CD4-positive, alpha-beta T cell (primary cell): ENCODE data around the gene VPS52. TPM values are rescaled to one million over a fixed set of nuclear protein-coding genes. Genes with fewer than 3 reads are reported as not detected.
A peak's percentile ranks its signal among the peaks of the same experiment; 100 is the strongest.

Source experiments
- ATAC-seq: fragments of 200-7000 bp; cut with Tn5 transposase; one replicate; pipeline ENCODE4 v1.10.0; 2022; ENCODE audit warnings: mild to moderate bottlenecking; ENCODE audit not compliant: poor library complexity
- CTCF ChIA-PET: fragments of 350-600 bp; sonication (Branson Sonifier 250); formaldehyde crosslinking; loops from one replicate; lab custom pipeline; 2021; ENCODE audit warnings: antibody characterized with exemption, inconsistent platforms; lab: Charles Lee
- POLR2A ChIA-PET: fragments of 350-600 bp; sonication (Branson Sonifier 250); formaldehyde crosslinking; loops from one replicate; lab custom pipeline; 2021; ENCODE audit warnings: antibody characterized with exemption, inconsistent platforms; lab: Charles Lee
- DNase-seq, 14 experiments: peaks; one replicate each; pipeline ENCODE4 v3.0.0-alpha.2; 2013 to 2020; ENCODE audit warnings: mixed read lengths in 2 of 14
- H3K27ac ChIP-seq, 2 donors: one replicate each; pipeline versions ENCODE4 v1.5.1 to v1.7.0; 2013; ENCODE audit warnings: low read length in 2 of 2, low read depth in 1 of 2, mild to moderate bottlenecking in 1 of 2
- H3K27me3 ChIP-seq, 2 experiments: 1 replicate in 1 of 2; 2 replicates in 1 of 2; pipeline versions ENCODE4 v1.6.1 to v1.7.0; 2013; ENCODE audit warnings: low read length in 2 of 2, control low read depth in 1 of 2, mild to moderate bottlenecking in 1 of 2, moderate library complexity in 1 of 2; ENCODE audit not compliant: insufficient read depth in 2 of 2, control insufficient read depth in 1 of 2
- H3K36me3 ChIP-seq: one replicate; pipeline ENCODE4 v1.6.1; 2013; ENCODE audit warnings: low read length, control low read depth; ENCODE audit not compliant: insufficient read depth
- H3K4me1 ChIP-seq: one replicate; pipeline ENCODE4 v1.6.1; 2013; ENCODE audit warnings: low read length, control low read depth; ENCODE audit not compliant: insufficient read depth
- H3K4me3 ChIP-seq: one replicate; pipeline ENCODE4 v1.5.1; 2013; ENCODE audit warnings: mild to moderate bottlenecking, low read length, moderate library complexity
- H3K9me3 ChIP-seq, 2 experiments: 1 replicate in 1 of 2; 2 replicates in 1 of 2; pipeline versions ENCODE4 v1.6.1 to v1.7.0; 2013; ENCODE audit warnings: low read length in 2 of 2, mild to moderate bottlenecking in 2 of 2, control low read depth in 1 of 2, moderate library complexity in 1 of 2; ENCODE audit not compliant: control insufficient read depth in 1 of 2, insufficient read depth in 1 of 2
- H3K27ac Mint-ChIP-seq: one replicate; pipeline ENCODE4 v1.8.0; 2020; ENCODE audit warnings: mixed read lengths
- H3K27me3 Mint-ChIP-seq: one replicate; pipeline ENCODE4 v1.8.0; 2021; ENCODE audit warnings: mixed read lengths
- H3K36me3 Mint-ChIP-seq: one replicate; pipeline ENCODE4 v1.8.0; 2021; ENCODE audit warnings: low read depth, mixed read lengths
- H3K4me1 Mint-ChIP-seq: one replicate; pipeline ENCODE4 v1.8.0; 2021; ENCODE audit warnings: low read depth, mixed read lengths
- H3K4me3 Mint-ChIP-seq: one replicate; pipeline ENCODE4 v1.8.0; 2020; ENCODE audit warnings: mild to moderate bottlenecking, mixed read lengths
- H3K9me3 Mint-ChIP-seq: one replicate; pipeline ENCODE4 v1.8.0; 2020; ENCODE audit warnings: mixed read lengths
- CTCF ChIP-seq: fragments of 200-600 bp; IDR thresholded peaks from one replicate; pipeline ENCODE4 v1.8.0; 2022; ENCODE audit warnings: antibody characterized with exemption, mild to moderate bottlenecking
- intact Hi-C, 2 experiments: fragments of 100-400 bp; cut with DNase I in 1 of 2; cut with micrococcal nuclease in 1 of 2; formaldehyde crosslinking; loops; one replicate each; pipeline versions ENCODE4 v1.15.1 to v1.9.0; 2023 to 2025; cut with DNase I, micrococcal nuclease
- total RNA-seq, 174 experiments: library from RNA in 2 of 174; stranded (reverse) in 2 of 174; gene quantifications; one replicate each; pipeline ENCODE4 v1.2.3 and lab custom pipeline; 2021 to 2026

Gene VPS52
- total RNA-seq, 2 experiments from 2014 or later: 67.9 TPM

GRCh38 chr6:33304216-33304615, 32.5 kb upstream of the VPS52 start:
- peaks cover 79% of the 10 kb centered on the region for H3K36me3 Mint-ChIP-seq
- no peaks in the 10 kb centered on the region for H3K9me3 Mint-ChIP-seq
- DNase-seq (no peak), ATAC-seq (no peak)
- no peaks in the 10 kb centered on the region for H3K27me3 ChIP-seq
- H3K4me3 ChIP-seq: no peak overlapping the region
- no peaks in the 10 kb centered on the region for H3K9me3 ChIP-seq
- H3K27me3 Mint-ChIP-seq: no peaks in the 10 kb centered on the region
- intact Hi-C loops: no loop called here
- POLR2A ChIA-PET: interaction anchor here (0.6 to 1.3 kb wide), 2 partner anchors 9 to 37 kb away, joined by 3 read pairs; no protein-coding TSS in a partner anchor
- CTCF ChIA-PET: no interaction called here
- peak overlapping the region; percentile 13 for H3K27ac Mint-ChIP-seq
- H3K27ac ChIP-seq: no peak overlapping the region
- H3K4me3 Mint-ChIP-seq: no peak overlapping the region
- H3K36me3 ChIP-seq: peaks cover 66% of the 10 kb centered on the region
- peaks cover 40% of the 10 kb centered on the region for H3K4me1 ChIP-seq
- no peak for TF ChIP-seq CTCF
- H3K4me1 Mint-ChIP-seq: peaks cover 45% of the 10 kb centered on the region

GRCh38 chr6:33301877-33302276, 30.2 kb upstream of the VPS52 start:
- H3K4me3 ChIP-seq: no peak overlapping the region
- CTCF ChIA-PET: interaction anchor here (1.0 kb wide), 1 partner anchor 89 kb away, joined by 3 read pairs; no protein-coding TSS in a partner anchor
- peak overlapping the region; percentile 30 for H3K4me3 Mint-ChIP-seq
- no peak for TF ChIP-seq CTCF
- peaks cover 56% of the 10 kb centered on the region for H3K36me3 ChIP-seq
- H3K27ac Mint-ChIP-seq: peak overlapping the region; percentile 76
- no peaks in the 10 kb centered on the region for H3K9me3 ChIP-seq
- H3K4me1 Mint-ChIP-seq: peaks cover 45% of the 10 kb centered on the region
- intact Hi-C loops: no loop called here
- no peaks in the 10 kb centered on the region for H3K9me3 Mint-ChIP-seq
- ATAC-seq (no peak), DNase-seq (no peak)
- POLR2A ChIA-PET: interaction anchor here (0.7 to 7.5 kb wide), 5 partner anchors 10 to 152 kb away, joined by 4 to 84 read pairs (median 12); partner anchors contain the start of genes B3GALT4, PFDN6, TAPBP and WDR46
- H3K27me3 Mint-ChIP-seq: no peaks in the 10 kb centered on the region
- peaks cover 48% of the 10 kb centered on the region for H3K4me1 ChIP-seq
- H3K36me3 Mint-ChIP-seq: peaks cover 72% of the 10 kb centered on the region
- no peaks in the 10 kb centered on the region for H3K27me3 ChIP-seq
- H3K27ac ChIP-seq: no peak overlapping the region

GRCh38 chr6:33299237-33299944, 27.7 kb upstream of the VPS52 start:
- TF ChIP-seq CTCF: peak; percentile 74
- ChIA-PET POLR2A (interaction anchor here (0.5 to 7.5 kb wide), 19 partner anchors 9 to 1104 kb away, joined by 3 to 88 read pairs (median 8); partner anchors contain the start of genes B3GALT4, CUTA, PFDN6 and PHF1), CTCF (interaction anchor here (0.6 to 3.1 kb wide), 14 partner anchors 10 to 138 kb away, joined by 3 to 22 read pairs (median 4); partner anchors contain the start of genes B3GALT4, RPS18, TAPBP and VPS52)
- no peaks in the 10 kb centered on the region for H3K27me3 ChIP-seq
- H3K4me3 ChIP-seq: peak overlapping the region; percentile 91
- Mint-ChIP-seq H3K9me3 (no peaks in the 10 kb centered on the region), H3K4me1 (peaks cover 32% of the 10 kb centered on the region), H3K27ac (peak overlapping the region; percentile 99), H3K4me3 (peak overlapping the region; percentile 98), H3K36me3 (peaks cover 72% of the 10 kb centered on the region), H3K27me3 (no peaks in the 10 kb centered on the region)
- DNase-seq: peak; percentile 89 to 97 (median 92)
- H3K9me3 ChIP-seq: no peaks in the 10 kb centered on the region
- H3K36me3 ChIP-seq: peaks cover 56% of the 10 kb centered on the region
- peak overlapping the region; percentile 90 to 96 for H3K27ac ChIP-seq
- intact Hi-C loops: loop anchor here (1.0 to 10.0 kb wide), 8 partner anchors 10 to 1435 kb away; partner anchors contain the start of genes B3GALT4 (in 1 of the 2), NEU1 (in 1 of the 2), PFDN6 (in 1 of the 2) and RXRB (in 1 of the 2)
- H3K4me1 ChIP-seq: peaks cover 34% of the 10 kb centered on the region
- peak; percentile 84 for ATAC-seq
